HG03196 (cell line): ENCODE measurements around the gene NUP88.
"Not testable (repeated sequence)": the region's sequence is repeated elsewhere in the genome, so short reads cannot be mapped to it uniquely, and the experiment has no call there.

ENCODE experiments used
- ATAC-seq: cut with Tn5 transposase; IDR thresholded peaks from one replicate; pipeline ENCODE4 v1.9.1; 2021; ENCODE audit not compliant: unreplicated experiment

The NUP88 gene

GRCh38 chr17:5419356-5419958, at the start of gene NUP88:
NUP88 (minus strand) TSS chr17:5419662; CDS start chr17:5419650, 12 bp downstream.
- ATAC-seq = peak; percentile 83

DNA sequence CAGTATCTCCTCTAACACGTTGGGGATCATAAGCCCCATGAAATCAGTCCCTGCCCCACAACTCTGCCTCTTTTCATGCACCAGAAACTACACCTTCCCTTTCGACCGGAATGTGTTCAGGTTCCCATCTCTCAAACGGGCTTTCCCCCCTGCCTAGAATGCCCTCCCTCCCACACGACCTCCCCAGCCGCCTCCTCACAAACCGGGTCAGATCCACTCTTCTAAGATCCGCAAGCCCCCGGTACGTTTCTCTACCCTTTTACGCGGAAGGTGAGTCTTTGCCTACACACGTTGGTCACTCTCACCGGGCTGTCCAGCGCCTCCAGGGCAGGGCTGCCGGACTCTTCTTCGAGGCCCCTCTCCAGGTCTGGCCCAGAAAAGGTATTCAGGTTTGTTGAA, 48.6 kb upstream of the NUP88 start:
- peak; percentile 4 for ATAC-seq

DNA sequence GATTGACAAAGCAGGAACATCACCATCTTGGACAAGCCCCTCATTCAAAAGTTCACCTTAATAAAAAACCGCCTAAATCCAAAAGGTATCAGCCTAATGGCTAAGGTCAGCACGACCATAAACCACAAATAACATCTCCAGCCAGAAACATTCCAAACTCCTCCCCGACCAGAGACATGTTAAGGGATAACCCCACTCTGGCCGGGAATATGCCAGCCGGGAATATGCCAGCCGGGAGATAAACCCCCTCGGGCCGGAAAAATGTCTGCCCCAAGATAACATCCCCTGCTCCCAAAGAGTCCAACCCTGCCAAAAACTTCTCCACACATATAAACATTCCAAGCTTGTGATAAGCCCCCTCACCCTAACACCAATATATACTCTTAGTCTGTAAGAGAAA, 48.0 kb upstream of the NUP88 start:
- no peak for ATAC-seq

GRCh38 chr17:5466295-5466694, 46.8 kb upstream of the NUP88 start:
- no peak for ATAC-seq

- ATAC-seq = no peak
Measured at GRCh38 chr17:5464717-5465507, 45.5 kb upstream of the NUP88 start.

DNA sequence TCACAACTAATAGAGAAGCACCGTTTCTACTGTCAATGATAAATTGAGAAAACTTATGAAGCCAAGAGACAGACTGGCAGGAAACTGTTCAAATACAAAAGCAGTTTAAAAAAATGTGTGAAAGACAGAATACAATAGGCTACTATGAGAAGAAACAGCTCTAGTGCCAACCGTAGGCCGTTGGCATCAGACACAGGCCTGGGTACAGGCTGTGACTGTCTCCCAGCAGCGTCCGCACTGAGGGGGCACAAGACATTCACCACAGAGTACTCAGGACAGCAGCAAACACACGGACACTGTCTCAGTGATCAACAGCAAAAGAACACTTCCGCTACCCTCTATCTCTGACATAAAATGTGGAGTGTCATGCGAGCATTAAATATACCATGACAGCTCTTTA, 27.3 kb upstream of the NUP88 start:
- no peak for ATAC-seq

DNA sequence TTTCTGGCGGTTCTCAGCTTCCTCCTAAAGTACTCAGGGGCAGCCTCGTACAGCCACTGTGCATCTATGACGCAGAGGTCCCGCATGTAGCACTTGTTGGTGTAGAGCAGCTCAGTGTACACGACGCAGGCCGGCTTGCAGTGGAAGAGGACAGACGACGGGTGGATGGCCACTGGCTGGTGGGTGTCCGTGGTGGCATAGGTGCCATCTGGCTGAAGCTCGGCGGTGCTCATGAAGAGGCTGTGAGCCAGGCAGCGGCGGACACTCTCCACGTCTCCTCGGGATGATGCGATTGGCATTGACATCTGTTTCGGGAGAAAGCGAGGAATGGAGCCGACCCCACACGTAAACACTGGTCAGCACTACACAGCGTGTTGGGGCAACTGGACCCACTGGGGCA, 24.7 kb upstream of the NUP88 start:
- no peak for ATAC-seq

DNA sequence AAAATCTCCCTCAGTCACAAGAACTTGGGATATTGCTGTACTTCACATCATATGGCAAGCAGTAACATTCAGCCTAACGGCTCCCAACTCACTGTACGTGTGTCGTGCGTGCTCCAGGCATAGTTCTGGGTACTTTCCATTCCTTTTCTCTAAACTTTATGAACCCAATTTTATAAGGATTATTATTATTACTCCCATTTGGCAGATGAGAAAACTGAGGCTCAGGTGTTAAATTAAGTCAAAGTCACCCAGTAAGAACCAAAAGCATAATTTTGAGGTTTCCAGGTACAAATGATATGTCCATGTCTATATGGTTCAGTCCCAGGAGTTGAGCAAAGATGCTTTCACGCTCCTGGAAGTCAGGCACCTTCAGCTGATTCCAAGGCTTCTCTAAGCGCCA, 24.3 kb upstream of the NUP88 start:
- ATAC-seq = no peak

DNA sequence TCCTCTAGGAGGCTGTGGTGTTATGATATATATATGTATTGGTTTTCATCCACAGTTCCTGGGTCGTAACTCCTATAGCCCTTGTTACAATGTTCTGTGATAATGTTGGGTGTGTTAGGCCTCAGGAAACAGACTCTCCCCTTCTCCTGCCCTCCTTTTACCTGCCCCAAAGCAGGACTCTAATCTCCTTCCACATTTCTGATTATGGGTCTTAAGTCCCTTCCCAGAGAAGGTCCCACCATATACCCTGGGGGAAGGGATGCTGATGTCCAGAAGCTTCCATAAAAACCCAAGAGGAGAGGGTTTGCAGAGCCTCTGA, 19.9 kb upstream of the NUP88 start:
- no peak for ATAC-seq

DNA sequence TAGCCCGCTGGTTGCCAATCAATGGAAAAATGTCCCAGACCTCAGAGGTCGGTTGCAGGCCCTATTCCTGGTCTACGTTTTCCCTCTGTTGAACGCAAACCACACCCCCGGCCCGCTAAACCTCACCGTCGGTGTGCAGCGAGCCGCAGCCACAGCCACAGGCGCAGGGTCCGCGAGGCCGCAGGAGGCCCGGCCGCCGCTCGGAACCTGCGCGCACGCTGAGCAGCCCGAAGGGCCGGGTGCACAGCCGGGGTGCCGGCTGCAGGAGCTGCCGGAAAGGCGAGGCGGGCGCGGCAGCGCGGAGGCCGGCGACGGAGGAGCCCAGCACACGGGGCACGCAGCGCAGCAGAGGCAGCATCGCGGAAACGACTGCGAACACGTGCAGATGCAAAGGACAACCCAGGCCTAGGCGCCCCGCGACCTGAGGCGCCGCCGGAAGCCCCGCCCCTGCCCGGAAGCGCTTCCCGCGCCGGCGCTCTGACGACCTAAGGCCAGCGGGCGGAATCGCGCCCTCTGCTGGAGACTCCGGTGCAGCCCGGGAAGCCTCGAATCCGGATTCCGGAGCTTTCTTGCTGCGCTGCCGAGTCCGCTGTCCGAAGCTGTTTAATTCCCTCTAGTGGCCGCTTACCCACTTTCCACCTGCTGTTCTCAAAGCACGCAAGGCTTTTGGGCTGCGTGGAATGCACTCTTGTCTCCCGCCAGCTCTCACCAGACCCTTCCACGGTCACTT, 19.4 kb upstream of the NUP88 start, which contains the start of gene C1QBP:
Gene C1QBP, minus strand, starts transcription at position 440 of the 730 bp plus-strand sequence. Its CDS starts 82 bp downstream, at position 358.
- ATAC-seq = peak; percentile 88

DNA sequence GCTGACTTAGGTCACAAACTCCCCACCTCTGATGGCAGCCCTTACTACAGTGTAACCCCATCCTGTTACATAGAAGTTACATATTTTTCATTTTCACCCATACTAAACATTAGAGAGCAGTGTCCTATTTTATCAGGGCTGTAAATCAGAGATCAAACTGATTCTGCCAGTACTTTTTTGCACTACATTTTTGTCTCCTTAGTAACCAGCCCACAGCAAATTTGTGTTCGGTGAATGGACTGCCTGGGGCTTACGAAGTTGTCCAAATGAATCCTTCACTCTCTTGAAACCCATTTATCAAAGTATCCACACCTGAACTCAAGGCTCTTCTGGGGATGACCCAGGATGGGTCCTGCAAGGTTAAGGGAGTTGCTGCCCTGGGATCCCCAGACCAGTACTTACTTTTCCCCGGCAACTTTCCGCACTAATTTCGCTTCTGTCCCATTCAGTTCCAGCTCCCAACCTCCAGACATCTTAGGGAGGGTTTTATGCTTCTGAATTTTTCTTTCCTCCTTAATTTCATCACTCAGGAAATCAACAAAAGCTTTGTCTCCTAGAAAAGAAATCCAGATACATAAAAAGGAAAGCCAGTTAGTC, 18.4 kb upstream of the NUP88 start:
- ATAC-seq = no peak

DNA sequence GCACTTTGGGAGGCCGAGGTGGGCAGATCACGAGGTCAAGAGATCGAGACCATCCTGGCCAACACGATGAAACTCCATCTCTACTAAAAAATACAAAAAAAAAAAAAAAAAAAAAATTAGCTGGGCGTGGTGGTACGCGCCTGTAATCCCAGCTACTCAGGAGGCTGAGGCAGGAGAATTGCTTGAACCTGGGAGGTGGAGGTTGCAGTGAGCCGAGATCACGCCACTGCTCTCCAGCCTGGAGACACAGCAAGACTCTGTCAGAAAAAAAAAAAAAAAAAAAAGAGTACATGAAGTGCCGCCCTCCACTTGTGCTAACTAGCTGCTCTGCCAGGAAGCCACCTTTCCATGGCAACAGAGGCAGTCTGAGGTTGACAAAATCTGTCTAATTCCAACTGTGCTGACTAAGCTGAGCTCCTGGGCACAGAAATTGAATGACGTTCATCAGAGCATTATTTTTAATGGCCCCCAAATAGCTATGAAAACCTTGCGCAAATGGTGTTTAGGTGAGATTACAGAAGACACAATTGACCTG, 16.4 kb upstream of the NUP88 start:
- not testable (repeated sequence) for ATAC-seq

DNA sequence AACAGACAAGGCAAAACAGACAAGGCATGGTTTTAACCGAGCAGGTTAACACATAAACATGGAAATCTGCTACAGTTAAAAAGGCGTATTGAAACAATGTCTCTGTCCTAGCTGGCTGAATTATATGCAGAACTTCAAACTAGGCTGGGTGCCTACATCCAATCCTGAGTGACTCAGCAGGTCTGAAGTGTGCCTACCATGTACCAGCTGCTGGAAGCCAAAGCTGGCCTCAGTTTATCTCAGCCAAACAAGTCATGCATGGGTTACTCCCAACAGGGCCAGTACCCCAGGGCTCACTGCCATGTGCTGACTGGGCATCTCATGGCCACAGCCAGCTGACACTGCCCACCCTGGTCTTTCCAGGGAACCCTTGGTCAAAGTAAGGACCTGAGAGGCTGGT, 15.5 kb upstream of the NUP88 start:
- no peak for ATAC-seq

DNA sequence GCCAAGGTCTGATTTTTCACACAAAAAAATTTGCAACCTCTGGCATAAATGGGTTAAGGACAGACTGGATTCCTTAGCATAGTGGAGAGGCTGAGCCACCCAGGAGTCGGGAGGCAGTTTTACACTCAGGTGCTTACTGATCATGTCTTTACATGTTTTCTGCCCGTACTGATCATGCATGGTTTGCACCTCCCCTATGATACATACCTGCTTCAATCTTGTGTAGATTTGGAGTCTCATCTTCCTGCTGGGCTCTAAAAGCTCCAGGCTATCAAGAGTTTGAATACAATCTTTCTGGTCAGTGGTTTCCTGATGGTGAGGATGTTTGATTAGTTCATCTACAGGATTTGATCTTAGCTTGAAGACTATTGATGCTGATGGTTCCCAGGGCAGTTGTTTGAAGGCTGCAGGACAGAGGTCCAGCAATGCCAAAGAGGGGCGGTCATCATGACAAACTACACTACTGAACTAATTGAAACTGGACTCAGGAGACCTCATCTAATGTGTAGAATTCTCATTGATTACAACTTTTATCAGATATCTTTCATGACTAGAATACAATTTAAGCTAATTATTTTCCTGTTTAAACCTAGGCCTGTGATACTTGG, 12.6 kb upstream of the NUP88 start:
- ATAC-seq = no peak

- ATAC-seq = not testable (repeated sequence)
Measured at GRCh38 chr17:5431234-5431633, 11.8 kb upstream of the NUP88 start.

- ATAC-seq = no peak
Measured at GRCh38 chr17:5430413-5430999, 11.0 kb upstream of the NUP88 start.

DNA sequence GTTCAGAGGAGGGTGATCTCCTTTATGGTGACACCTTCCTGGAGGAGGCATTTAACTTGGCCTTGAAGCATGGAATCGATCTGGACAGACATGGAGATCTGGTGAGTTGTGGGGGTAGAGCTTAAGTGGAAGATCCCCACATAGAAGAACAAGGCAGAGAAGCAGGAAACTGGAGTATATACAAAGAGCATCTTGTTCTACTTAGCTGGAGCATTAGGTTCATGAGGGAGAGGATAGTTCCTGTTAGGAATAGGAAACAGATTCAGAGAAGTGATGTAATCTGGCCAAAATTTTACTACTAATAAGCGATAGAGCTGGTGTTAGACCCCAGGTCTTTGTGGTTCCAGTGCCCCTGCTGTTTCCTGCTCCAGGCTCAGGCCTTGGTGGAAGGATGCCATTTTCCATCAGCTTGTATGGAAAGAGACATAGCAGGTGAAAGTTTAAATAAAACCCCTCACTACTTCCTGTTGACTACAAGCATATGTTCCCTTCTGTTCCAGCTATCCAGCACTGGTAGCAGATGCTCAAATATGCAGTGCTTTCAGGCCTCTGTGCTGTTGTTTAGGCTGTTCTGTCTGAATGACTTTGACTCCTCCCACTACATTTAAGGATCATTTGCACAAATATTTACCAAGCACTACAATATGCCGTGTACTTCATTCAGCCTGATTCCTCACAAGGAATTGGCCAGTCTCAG, 9.9 kb upstream of the NUP88 start:
- ATAC-seq = no peak

- ATAC-seq = no peak
Measured at GRCh38 chr17:5425826-5426225, 6.4 kb upstream of the NUP88 start.

- ATAC-seq = no peak
Measured at GRCh38 chr17:5424909-5425308, 5.4 kb upstream of the NUP88 start.

- ATAC-seq = no peak
Measured at GRCh38 chr17:5422505-5422904, 3.0 kb upstream of the NUP88 start.
